OCI-LY3 (cell line): ENCODE measurements around the gene XRCC4.

Source experiments
- H2AFZ ChIP-seq: fragments of 200-600, 300-600 bp; shearing (Covaris generic); 2 replicates; pipeline ENCODE4 v1.6.0; 2014; ENCODE audit warnings: antibody characterized with exemption, low read depth, low read length
- H3K27ac ChIP-seq: fragments of 200-600, 300-600 bp; sonication (generic); 2 replicates; pipeline ENCODE4 v1.5.1; 2014; ENCODE audit warnings: mild to moderate bottlenecking, low read length, moderate library complexity, mixed read lengths
- H3K27me3 ChIP-seq: fragments of 200-600, 300-600 bp; sonication (generic); 2 replicates; pipeline ENCODE4 v1.6.1; 2014; ENCODE audit warnings: low read depth, low read length, mixed read lengths
- H3K36me3 ChIP-seq: fragments of 200-600, 300-600 bp; sonication (generic); replicated peaks from 2 replicates; pipeline ENCODE3; 2014; ENCODE audit warnings: low read depth, low read length, mixed read lengths
- H3K4me1 ChIP-seq: fragments of 300-600, 200-600 bp; sonication (generic); 2 replicates; pipeline ENCODE4 v1.6.1; 2014; ENCODE audit warnings: low read length, mixed read lengths
- H3K4me2 ChIP-seq: fragments of 200-600, 300-600 bp; sonication (generic); 2 replicates; pipeline ENCODE4 v1.6.1; 2014; ENCODE audit warnings: low read length, mixed read lengths
- H3K4me3 ChIP-seq: fragments of 300-600, 200-600 bp; sonication (generic); 2 replicates; pipeline ENCODE4 v1.5.1; 2014; ENCODE audit warnings: antibody characterized with exemption, mild to moderate bottlenecking, low read length, moderate library complexity
- H3K79me2 ChIP-seq: fragments of 300-600, 200-600 bp; shearing (Covaris generic); 2 replicates; pipeline ENCODE4 v1.6.1; 2014; ENCODE audit warnings: mild to moderate bottlenecking, low read length, mixed read lengths
- H3K9ac ChIP-seq: fragments of 300-600, 200-600 bp; shearing (Covaris generic); 2 replicates; pipeline ENCODE4 v1.6.0; 2014; ENCODE audit warnings: mild to moderate bottlenecking, low read length, moderate library complexity
- H3K9me3 ChIP-seq: fragments of 200-600, 300-600 bp; shearing (Covaris generic); 2 replicates; pipeline ENCODE4 v1.6.1; 2014; ENCODE audit warnings: low read length, mixed read lengths; ENCODE audit not compliant: insufficient read depth
- H4K20me1 ChIP-seq: fragments of 200-600, 300-600 bp; sonication (generic); 2 replicates; pipeline ENCODE4 v1.6.1; 2016; ENCODE audit warnings: low read length, mixed read lengths; ENCODE audit not compliant: insufficient read depth
- EZH2phosphoT487 ChIP-seq: fragments of 200-600 bp; shearing (Covaris generic); IDR thresholded peaks from 2 replicates; pipeline ENCODE4 v1.6.1; 2018; ENCODE audit warnings: antibody characterized with exemption, mixed run types, low read depth
- TF ChIP-seq, protein P1 (sequence below): fragments of 200-600, 300-600 bp; sonication (generic); IDR thresholded peaks from 2 replicates; pipeline ENCODE4 v1.5.1; 2014; ENCODE audit warnings: antibody characterized with exemption, low read length, low read depth

Gene XRCC4

DNA sequence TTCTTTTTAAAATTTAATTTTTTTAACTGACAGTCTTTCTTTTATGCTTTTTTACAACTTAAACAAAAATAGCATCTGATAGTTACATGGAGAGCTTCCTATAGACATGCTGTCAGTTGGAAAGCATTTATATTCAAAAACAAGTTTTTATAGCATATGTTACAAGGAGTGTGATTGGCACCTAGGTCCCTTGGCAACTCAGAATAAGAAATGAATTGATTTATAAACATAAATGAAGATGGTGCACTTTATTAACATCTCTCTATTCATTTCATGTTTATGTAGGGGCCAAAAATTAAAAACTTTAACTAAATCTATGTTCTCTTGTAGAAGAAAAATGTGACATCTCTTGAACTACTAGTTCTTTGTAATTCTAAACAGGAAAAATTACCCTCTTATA is 153.2 kb downstream of the XRCC4 start:
- Histone ChIP-seq H3K9me3 (no peaks in the 10 kb centered on the region), H3K27ac (no peak overlapping the region), H3K4me3 (no peak overlapping the region), H3K9ac (no peak overlapping the region), H2AFZ (no peak overlapping the region), H3K27me3 (no peaks in the 10 kb centered on the region), H3K4me2 (no peak overlapping the region), H3K79me2 (no peaks in the 10 kb centered on the region), H3K36me3 (no peaks in the 10 kb centered on the region), H3K4me1 (no peaks in the 10 kb centered on the region), H4K20me1 (no peaks in the 10 kb centered on the region)
- TF ChIP-seq, protein P1, sequence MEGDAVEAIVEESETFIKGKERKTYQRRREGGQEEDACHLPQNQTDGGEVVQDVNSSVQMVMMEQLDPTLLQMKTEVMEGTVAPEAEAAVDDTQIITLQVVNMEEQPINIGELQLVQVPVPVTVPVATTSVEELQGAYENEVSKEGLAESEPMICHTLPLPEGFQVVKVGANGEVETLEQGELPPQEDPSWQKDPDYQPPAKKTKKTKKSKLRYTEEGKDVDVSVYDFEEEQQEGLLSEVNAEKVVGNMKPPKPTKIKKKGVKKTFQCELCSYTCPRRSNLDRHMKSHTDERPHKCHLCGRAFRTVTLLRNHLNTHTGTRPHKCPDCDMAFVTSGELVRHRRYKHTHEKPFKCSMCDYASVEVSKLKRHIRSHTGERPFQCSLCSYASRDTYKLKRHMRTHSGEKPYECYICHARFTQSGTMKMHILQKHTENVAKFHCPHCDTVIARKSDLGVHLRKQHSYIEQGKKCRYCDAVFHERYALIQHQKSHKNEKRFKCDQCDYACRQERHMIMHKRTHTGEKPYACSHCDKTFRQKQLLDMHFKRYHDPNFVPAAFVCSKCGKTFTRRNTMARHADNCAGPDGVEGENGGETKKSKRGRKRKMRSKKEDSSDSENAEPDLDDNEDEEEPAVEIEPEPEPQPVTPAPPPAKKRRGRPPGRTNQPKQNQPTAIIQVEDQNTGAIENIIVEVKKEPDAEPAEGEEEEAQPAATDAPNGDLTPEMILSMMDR, result no peak
- TF ChIP-seq EZH2phosphoT487, result no peak

DNA sequence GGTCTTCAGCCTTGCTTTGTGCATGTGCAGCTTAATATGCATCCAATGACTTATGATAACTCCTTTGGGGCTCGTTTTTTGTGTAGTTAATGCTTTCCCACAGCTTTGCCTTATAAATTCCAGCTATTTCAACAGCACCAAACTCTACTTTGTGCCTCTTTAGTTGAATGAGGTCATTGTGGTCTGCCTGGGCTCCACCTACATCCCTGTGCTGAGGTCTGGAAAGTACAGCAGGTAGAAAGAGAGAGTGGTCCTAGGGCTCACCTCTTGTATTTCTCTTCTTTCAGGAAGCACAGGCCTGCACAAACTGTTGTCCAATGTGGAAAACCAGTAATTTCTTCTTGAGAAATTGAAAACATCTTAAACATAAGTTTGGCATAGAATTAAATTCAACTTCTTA is 167.2 kb downstream of the XRCC4 start:
- no peak overlapping the region for H3K4me2 ChIP-seq
- no peaks in the 10 kb centered on the region for H3K79me2 ChIP-seq
- TF ChIP-seq, protein P1, result no peak
- no peak for TF ChIP-seq EZH2phosphoT487
- H3K36me3 ChIP-seq, result no peaks in the 10 kb centered on the region
- H4K20me1 ChIP-seq, result no peaks in the 10 kb centered on the region
- H3K27me3 ChIP-seq, result no peaks in the 10 kb centered on the region
- H3K4me3 ChIP-seq, result no peak overlapping the region
- H2AFZ ChIP-seq, result no peak overlapping the region
- no peaks in the 10 kb centered on the region for H3K4me1 ChIP-seq
- H3K9ac ChIP-seq, result no peak overlapping the region
- H3K9me3 ChIP-seq, result no peaks in the 10 kb centered on the region
- H3K27ac ChIP-seq, result no peak overlapping the region

DNA sequence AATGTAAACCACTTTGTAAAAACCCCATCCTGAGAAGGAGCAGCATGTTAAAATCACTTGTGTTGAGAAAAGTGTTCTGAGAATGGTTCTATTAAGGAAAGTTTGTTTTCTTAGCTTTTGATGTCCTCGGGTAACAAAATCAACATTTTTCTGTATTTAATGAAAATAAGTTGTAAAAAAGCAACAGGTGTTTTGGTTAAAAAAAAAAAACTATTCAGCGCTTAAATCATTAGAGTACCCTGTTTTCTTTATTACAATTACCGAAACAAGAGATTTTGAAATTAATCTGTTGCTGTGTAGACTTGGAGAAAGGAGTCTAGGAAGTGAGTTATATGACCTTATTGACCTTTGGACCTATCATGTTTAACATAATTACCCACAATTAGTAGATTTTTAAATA is 167.7 kb downstream of the XRCC4 start:
- Histone ChIP-seq H3K4me2 (no peak overlapping the region), H3K27me3 (no peaks in the 10 kb centered on the region), H3K9ac (no peak overlapping the region), H3K4me1 (no peaks in the 10 kb centered on the region), H3K4me3 (no peak overlapping the region), H3K36me3 (no peaks in the 10 kb centered on the region), H3K27ac (no peak overlapping the region), H3K9me3 (no peaks in the 10 kb centered on the region), H4K20me1 (no peaks in the 10 kb centered on the region), H3K79me2 (no peaks in the 10 kb centered on the region), H2AFZ (no peak overlapping the region)
- TF ChIP-seq, protein P1, result no peak
- TF ChIP-seq EZH2phosphoT487, result no peak

DNA sequence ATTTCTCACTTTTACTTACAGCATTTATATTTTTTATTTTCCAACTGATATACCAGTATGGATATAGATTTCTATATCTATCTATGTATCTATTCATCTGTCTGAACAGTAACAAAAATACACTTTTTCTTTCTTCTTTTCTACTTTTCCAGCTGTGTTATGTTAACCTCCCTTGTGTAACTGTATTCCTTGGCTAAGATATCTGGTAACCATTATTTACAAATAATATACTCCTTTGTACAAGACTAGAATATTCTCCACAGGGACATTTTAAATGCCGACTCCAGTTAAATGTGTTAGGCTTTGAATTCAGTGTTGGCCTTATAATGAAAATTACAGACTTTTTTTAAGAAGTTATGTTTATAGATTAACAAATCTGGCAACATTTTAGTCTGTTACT is 168.7 kb downstream of the XRCC4 start:
- H3K4me2 ChIP-seq, result no peak overlapping the region
- no peaks in the 10 kb centered on the region for H3K27me3 ChIP-seq
- no peak for TF ChIP-seq EZH2phosphoT487
- TF ChIP-seq, protein P1, result no peak
- no peak overlapping the region for H3K27ac ChIP-seq
- H3K9ac ChIP-seq, result no peak overlapping the region
- H3K36me3 ChIP-seq, result no peaks in the 10 kb centered on the region
- H4K20me1 ChIP-seq, result no peaks in the 10 kb centered on the region
- H3K79me2 ChIP-seq, result no peaks in the 10 kb centered on the region
- H3K4me1 ChIP-seq, result no peaks in the 10 kb centered on the region
- no peak overlapping the region for H2AFZ ChIP-seq
- H3K9me3 ChIP-seq, result no peaks in the 10 kb centered on the region
- no peak overlapping the region for H3K4me3 ChIP-seq
